Measurements from ENCODE around the gene VPS33A.
"Not testable (repeated sequence)": the region's sequence is repeated elsewhere in the genome, so short reads cannot be mapped to it uniquely, and the experiment has no call there.

VPS33A gene

DNA sequence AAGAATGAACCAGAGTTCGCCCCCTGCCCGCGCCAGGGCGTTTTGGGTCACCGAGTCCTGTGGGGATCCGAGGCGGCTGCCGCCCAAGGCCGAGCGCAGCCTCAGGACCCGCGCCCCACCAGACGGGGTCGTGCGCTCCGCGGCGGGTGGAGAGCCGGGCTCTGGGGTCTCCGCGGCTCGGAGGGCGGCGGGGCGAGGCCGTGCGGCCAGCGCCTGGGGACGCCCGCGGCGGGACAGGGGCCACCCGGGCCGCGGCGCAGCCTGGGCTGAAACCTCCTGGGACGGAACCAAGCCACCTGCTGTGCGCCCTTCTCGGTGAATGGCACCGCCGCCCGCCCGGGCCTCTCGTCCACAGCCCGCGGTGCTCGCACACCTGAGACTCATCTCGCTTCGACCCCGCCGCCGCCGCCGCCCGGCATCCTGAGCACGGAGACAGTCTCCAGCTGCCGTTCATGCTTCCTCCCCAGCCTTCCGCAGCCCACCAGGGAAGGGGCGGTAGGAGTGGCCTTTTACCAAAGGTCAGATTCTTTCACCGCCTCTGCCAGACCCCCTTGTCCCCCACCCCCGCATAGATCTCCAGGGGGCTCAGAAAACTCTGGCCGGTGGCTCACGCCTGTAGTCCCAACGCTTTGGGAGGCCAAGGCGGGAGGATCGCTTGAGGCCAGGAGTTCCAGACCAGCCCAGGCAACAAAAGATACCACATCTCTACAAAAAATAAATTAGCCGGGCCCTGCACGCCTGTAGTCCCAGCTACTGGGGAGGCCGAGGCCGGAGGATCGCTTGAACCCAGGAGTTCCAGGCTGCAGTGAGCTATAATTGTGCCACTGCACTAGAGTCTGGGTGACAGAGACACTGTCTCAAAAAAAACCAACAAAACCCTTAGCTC is 61.9 kb downstream of the VPS33A start:
- H3K4me3 ChIP-seq (ENCODE audit: low read length), result peak overlapping the region; percentile 26
- DNase-seq (ENCODE audit: low read depth), result no peak
- TF ChIP-seq, protein P1, sequence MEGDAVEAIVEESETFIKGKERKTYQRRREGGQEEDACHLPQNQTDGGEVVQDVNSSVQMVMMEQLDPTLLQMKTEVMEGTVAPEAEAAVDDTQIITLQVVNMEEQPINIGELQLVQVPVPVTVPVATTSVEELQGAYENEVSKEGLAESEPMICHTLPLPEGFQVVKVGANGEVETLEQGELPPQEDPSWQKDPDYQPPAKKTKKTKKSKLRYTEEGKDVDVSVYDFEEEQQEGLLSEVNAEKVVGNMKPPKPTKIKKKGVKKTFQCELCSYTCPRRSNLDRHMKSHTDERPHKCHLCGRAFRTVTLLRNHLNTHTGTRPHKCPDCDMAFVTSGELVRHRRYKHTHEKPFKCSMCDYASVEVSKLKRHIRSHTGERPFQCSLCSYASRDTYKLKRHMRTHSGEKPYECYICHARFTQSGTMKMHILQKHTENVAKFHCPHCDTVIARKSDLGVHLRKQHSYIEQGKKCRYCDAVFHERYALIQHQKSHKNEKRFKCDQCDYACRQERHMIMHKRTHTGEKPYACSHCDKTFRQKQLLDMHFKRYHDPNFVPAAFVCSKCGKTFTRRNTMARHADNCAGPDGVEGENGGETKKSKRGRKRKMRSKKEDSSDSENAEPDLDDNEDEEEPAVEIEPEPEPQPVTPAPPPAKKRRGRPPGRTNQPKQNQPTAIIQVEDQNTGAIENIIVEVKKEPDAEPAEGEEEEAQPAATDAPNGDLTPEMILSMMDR (conservative IDR thresholded peaks at IDR 0.05; ENCODE audit: low read length), result no peak

DNA sequence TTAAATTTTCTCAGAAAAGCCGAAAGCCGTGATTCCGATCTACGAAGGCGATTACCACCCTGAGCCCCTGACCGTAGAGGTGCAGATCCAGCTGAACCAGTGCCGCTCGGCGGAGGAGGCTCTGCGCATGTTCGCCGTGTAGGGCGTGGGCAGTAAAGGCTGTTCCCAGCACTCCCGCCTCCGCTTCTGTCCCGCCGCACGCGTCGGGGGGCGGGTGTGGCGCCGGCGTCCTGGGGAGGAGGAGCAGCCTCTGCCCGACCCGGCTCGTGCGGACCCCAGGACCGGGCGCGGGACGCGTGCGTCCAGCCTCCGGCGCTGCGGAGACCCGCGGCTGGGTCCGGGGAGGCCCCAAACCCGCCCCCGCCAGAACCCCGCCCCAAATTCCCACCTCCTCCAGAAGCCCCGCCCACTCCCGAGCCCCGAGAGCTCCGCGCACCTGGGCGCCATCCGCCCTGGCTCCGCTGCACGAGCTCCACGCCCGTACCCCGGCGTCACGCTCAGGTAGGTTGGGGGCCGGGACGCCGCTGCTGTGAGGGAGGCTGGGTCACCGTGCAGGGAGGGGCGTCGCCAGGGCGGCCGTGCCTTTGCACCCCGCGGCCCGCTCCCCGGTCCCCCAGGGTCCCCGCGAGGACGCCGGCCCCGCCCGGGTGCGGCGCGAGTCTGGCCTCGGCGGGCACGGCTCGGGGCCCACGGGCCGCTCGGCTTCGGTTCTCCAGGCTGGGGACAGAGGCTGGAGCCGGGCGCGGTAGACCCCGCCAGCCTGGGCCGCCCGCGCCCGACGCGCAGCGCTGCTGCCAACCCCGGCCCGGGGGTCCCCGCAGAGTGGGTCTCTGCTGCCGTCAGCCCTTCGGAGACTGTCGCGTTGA is 62.8 kb downstream of the VPS33A start, which contains the start of gene B3GNT4:
Gene B3GNT4 (plus strand): TSS at position 409 of the 866 bp plus-strand sequence. CDS start 910 bp downstream, outside the sequence.
- TF ChIP-seq, protein P1 (conservative IDR thresholded peaks at IDR 0.05; ENCODE audit: low read length), result no peak
- H3K4me3 ChIP-seq (ENCODE audit: low read length), result peak within 1 kb of the TSS; percentile 65
- peak; percentile 27 for DNase-seq (ENCODE audit: low read depth)

DNA sequence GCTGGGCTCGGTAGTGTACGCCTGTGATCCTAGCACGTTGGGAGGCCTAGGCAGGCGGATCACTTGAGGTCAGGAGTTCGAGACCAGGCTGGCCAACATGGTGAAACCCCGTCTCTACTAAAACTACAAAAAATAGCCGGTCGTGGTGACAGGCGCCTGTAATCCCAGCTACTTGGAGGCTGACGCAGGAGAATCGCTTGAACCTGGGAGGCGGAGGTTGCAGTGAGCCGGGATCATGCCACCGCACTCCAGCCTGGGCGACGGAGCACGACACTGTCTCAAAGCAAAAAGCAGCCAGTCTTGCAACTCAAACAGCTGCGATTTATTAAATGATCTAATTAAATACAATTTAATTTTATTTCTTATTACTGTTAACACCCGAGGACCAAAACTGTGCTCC is 63.5 kb downstream of the VPS33A start:
- DNase-seq (ENCODE audit: low read depth), result not testable (repeated sequence)
- peak overlapping the region; percentile 65 for H3K4me3 ChIP-seq (ENCODE audit: low read length)

DNA sequence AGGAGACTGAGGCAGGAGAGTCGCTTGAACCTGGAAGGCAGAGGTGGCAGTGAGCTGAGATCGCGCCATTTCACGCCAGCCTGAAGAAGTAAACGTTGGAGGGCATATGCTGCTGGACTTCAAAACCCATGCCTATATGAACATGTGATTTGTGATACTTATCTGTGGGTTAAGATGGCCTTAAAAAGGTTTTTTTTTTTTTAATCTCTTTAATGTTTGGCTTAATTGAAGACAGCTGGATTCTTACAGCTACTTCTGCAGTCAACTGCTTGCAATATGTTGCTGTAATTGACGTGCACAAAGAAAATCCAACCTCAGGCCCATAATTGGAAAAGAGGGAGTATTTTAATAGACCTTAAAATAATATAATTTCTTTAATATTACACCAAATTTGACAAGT is 64.3 kb downstream of the VPS33A start:
- DNase-seq (ENCODE audit: low read depth), result no peak
- H3K4me3 ChIP-seq (ENCODE audit: low read length), result no peak overlapping the region
- TF ChIP-seq, protein P1 (conservative IDR thresholded peaks at IDR 0.05; ENCODE audit: low read length), result no peak

DNA sequence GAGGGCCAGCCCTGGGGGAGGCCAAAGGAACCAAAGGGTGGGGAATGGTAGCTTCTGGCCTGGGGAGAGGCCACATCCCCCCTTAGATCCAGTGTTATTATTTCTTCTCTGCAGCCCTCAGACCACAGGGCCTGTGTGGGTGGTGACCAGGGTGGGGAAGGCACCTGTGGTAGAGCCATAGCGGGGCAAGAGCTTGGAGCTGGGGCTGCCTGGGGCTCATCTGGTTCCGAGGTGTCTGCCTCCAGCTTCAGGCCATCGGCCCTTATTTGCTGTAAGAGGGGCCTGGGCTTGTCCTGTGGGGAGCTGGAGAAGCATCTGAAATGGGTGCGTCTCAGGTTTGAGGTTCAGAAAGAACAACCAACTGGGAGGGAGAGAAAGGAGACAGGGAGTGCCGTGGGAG is 64.9 kb downstream of the VPS33A start:
- H3K4me3 ChIP-seq (ENCODE audit: low read length), result no peak overlapping the region
- TF ChIP-seq, protein P1 (conservative IDR thresholded peaks at IDR 0.05; ENCODE audit: low read length), result no peak
- DNase-seq (ENCODE audit: low read depth), result no peak

DNA sequence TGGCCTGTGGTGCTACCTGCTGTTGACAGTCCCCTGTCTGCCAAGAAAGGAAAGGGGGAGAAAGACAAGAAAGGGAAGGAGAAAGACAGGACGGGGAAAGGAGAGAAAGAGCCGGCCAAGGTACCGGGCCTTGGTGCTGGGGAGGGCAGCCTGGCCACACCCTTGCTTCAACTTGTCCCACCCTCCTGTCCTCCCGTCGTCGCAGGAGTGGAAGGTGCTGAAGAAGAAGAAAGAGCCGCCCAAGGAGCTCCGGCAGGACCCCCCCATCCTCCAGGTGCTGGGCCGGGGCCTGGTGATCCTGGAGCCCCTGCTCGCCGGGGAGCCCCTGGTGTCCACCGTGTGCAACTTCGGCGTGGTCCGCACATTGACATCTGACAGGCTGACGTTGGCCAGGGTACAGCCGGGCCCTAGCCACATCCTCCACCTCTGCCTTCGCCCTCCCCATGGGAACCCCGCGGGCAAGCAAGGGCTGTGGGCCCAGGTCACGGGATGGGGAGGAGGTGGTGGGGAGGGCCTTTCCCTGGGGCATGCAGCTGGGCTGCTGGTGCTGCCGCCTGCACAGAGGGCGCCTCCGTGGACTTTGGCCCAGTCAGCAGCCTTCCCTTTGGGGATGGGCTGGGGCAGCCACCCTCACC is 65.6 kb downstream of the VPS33A start:
- DNase-seq (ENCODE audit: low read depth), result no peak
- TF ChIP-seq, protein P1 (conservative IDR thresholded peaks at IDR 0.05; ENCODE audit: low read length), result no peak
- H3K4me3 ChIP-seq (ENCODE audit: low read length), result no peak overlapping the region

All from AG10803 (cell line).